Measurements from ENCODE around the gene FGFBP3.

Gene FGFBP3

GRCh38 chr10:91925022-91925320, 15.7 kb upstream of the FGFBP3 start:
- no peak for TF ChIP-seq CTCF (IDR thresholded peaks at IDR 0.05)
- H3K4me3 Mint-ChIP-seq = peak overlapping the region; percentile 98
- H3K27ac Mint-ChIP-seq = no peak overlapping the region
- H3K36me3 Mint-ChIP-seq (ENCODE audit: low read depth) = peaks cover 26% of the 10 kb centered on the region
- DNase-seq = no peak
- peaks cover 50% of the 10 kb centered on the region for H3K4me1 Mint-ChIP-seq
- peaks cover 4% of the 10 kb centered on the region for H3K27me3 Mint-ChIP-seq (ENCODE audit: low read depth, poor library complexity)
- H3K9me3 Mint-ChIP-seq = peaks cover 24% of the 10 kb centered on the region

DNA sequence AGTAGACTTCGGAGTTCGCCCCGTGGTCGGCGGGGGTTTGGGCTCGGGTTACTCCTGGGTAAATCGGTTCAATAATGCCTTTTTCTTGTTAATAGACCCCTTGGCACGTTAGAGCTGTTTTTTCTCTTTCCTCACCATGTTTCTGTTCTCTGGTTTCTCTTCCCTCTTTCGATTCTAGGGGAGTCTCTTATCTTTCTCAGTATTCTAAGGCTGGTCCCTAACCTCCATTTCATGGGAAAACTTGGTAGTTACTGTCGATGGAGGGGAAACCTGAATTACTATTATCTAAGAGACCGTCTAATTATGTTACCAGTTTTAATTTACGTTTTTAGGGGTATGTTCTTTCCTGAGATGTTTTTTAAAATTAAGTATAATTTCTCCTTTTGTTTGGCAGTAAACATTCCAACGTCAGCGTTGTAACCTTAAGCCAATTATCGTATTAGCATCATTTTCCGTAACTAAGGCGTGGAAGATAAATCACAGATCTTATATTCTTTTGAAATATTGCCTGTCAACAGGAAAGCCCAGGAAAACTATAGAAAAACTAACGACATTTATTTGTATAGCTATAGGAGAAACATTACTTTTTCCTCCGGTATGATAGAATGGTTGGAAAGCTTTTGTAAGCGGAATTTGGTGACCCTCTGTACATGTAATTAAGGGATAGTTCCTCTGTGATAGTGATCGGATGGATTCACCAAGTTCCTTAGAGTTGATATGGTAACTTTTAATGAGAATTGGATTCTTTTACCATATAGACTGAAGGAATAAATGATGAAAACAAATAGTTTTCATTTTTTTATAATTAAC, 15.1 kb upstream of the FGFBP3 start:
- no peak for TF ChIP-seq CTCF (IDR thresholded peaks at IDR 0.05)
- Mint-ChIP-seq H3K4me3 (peak overlapping the region; percentile 98), H3K27me3 (ENCODE audit: low read depth, poor library complexity) (peaks cover 4% of the 10 kb centered on the region), H3K27ac (peak overlapping the region; percentile 97), H3K36me3 (ENCODE audit: low read depth) (peaks cover 26% of the 10 kb centered on the region), H3K4me1 (peaks cover 50% of the 10 kb centered on the region), H3K9me3 (peaks cover 24% of the 10 kb centered on the region)
- DNase-seq = no peak

GRCh38 chr10:91923371-91924211, 14.3 kb upstream of the FGFBP3 start, which contains the start of gene BTAF1:
Gene BTAF1 (plus strand): TSS chr10:91923770. CDS start chr10:91924077, 307 bp downstream.
- Mint-ChIP-seq H3K27me3 (ENCODE audit: low read depth, poor library complexity) (peaks cover 9% of the 10 kb centered on the region), H3K9me3 (peaks cover 30% of the 10 kb centered on the region), H3K4me1 (peaks cover 45% of the 10 kb centered on the region), H3K4me3 (peak within 1 kb of the TSS; percentile 98), H3K27ac (peak within 1 kb of the TSS; percentile 99), H3K36me3 (ENCODE audit: low read depth) (peaks cover 30% of the 10 kb centered on the region)
- DNase-seq = peak; percentile 85
- TF ChIP-seq CTCF (IDR thresholded peaks at IDR 0.05) = no peak

DNA sequence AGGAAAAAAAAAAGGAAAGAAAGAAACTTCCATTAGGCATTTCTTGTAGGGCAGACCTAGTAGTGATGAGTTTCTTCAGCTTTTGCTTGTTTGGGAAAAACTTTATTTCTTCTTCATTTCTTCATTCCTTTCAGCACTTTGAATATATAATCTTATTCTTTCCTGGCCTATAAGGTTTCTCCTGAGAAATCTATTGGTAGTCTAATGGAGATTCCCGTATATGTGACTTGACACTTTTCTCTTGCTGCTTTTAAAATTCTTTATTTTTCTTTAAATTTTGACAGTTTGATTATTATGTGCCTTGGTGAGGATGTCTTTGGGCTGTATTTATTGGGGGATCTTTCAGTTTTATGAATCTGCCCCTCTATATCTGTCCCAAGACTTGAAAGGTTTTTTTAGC, 10.4 kb upstream of the FGFBP3 start:
- TF ChIP-seq CTCF (IDR thresholded peaks at IDR 0.05) = no peak
- peaks cover 5% of the 10 kb centered on the region for H3K36me3 Mint-ChIP-seq (ENCODE audit: low read depth)

GRCh38 chr10:91910467-91910866, 1.2 kb upstream of the FGFBP3 start:
- Mint-ChIP-seq H3K27me3 (ENCODE audit: low read depth, poor library complexity) (no peaks in the 10 kb centered on the region), H3K36me3 (ENCODE audit: low read depth) (peaks cover 25% of the 10 kb centered on the region), H3K4me1 (peaks cover 30% of the 10 kb centered on the region), H3K4me3 (no peak overlapping the region), H3K27ac (no peak overlapping the region), H3K9me3 (peaks cover 10% of the 10 kb centered on the region)
- DNase-seq = no peak
- no peak for TF ChIP-seq CTCF (IDR thresholded peaks at IDR 0.05)

More for the DNA sequence above, 10.4 kb upstream of the FGFBP3 start:
- Mint-ChIP-seq H3K27ac (no peak overlapping the region), H3K4me3 (no peak overlapping the region), H3K4me1 (peaks cover 19% of the 10 kb centered on the region), H3K9me3 (peaks cover 37% of the 10 kb centered on the region), H3K27me3 (ENCODE audit: low read depth, poor library complexity) (peaks cover 18% of the 10 kb centered on the region)
- no peak for DNase-seq

All from nephron progenitor cell (in vitro differentiated cells).